Osteoblast (primary cell): ENCODE results near the gene MAGEB5. TPM values are rescaled to one million over a fixed set of nuclear protein-coding genes. Genes with fewer than 3 reads are reported as not detected.
"Not testable (repeated sequence)": the region's sequence is repeated elsewhere in the genome, so short reads cannot be mapped to it uniquely, and the experiment has no call there.

ENCODE experiments used
- DNase-seq: peaks from one replicate; pipeline ENCODE4 v3.0.0; 2011; ENCODE audit warnings: low spot score, mixed read lengths; ENCODE audit not compliant: insufficient read length; ENCODE audit errors: missing footprints
- H2AFZ ChIP-seq: 2 replicates; pipeline ENCODE4 v1.6.0; 2011; ENCODE audit warnings: mild to moderate bottlenecking, low read length
- H3K27ac ChIP-seq: 2 replicates; pipeline ENCODE4 v1.5.1; 2011; ENCODE audit warnings: mild to moderate bottlenecking, low read depth, low read length, moderate library complexity
- H3K27me3 ChIP-seq: 2 replicates; pipeline ENCODE4 v1.6.0; 2012; ENCODE audit warnings: mild to moderate bottlenecking, control low read depth, inconsistent platforms, low read length, moderate library complexity; ENCODE audit not compliant: insufficient read depth
- H3K36me3 ChIP-seq: 2 replicates; pipeline ENCODE4 v1.5.1; 2011; ENCODE audit warnings: mild to moderate bottlenecking, low read length, control low read depth, moderate library complexity; ENCODE audit not compliant: insufficient read depth
- H3K4me1 ChIP-seq: 2 replicates; pipeline ENCODE4 v1.5.1; 2011; ENCODE audit warnings: mild to moderate bottlenecking, low read length, control low read depth, moderate library complexity; ENCODE audit not compliant: insufficient read depth
- H3K4me2 ChIP-seq: 2 replicates; pipeline ENCODE4 v1.6.0; 2011; ENCODE audit warnings: mild to moderate bottlenecking, low read length; ENCODE audit not compliant: insufficient read depth
- H3K4me3 ChIP-seq: fragments of 200-600 bp; sonication (generic); 3 replicates; pipeline ENCODE4 v1.5.1; 2012; ENCODE audit warnings: mild to moderate bottlenecking, low read length, inconsistent platforms; ENCODE audit not compliant: insufficient read depth
- H3K79me2 ChIP-seq: 2 replicates; pipeline ENCODE4 v1.6.0; 2012; ENCODE audit warnings: mild to moderate bottlenecking, low read length, control low read depth, inconsistent platforms; ENCODE audit not compliant: insufficient read depth
- H3K9me3 ChIP-seq: 2 replicates; pipeline ENCODE4 v1.5.1; 2011; ENCODE audit warnings: low read depth, low read length, control low read depth
- H4K20me1 ChIP-seq: 2 replicates; pipeline ENCODE4 v1.6.0; 2012; ENCODE audit warnings: mild to moderate bottlenecking, low read length, control low read depth; ENCODE audit not compliant: insufficient read depth
- CTCF ChIP-seq: IDR thresholded peaks from 2 replicates; pipeline ENCODE4 v1.5.1; 2011; ENCODE audit warnings: mild to moderate bottlenecking, low read depth, low read length, moderate library complexity; ENCODE audit errors: extremely low read depth
- total RNA-seq: library from RNA; depleted of rRNA; stranded (reverse); fragments of >200 nt; gene quantifications from 2 replicates; pipeline ENCODE4 v1.2.3, GENCODE V29; 2012

The MAGEB5 gene
- not detected in 2 replicates for total RNA-seq

GRCh38 chrX:26215869-26216268, at the start of gene MAGEB5:
MAGEB5 (plus strand) TSS chrX:26216169; CDS start chrX:26217302, 1,133 bp downstream.
- Histone ChIP-seq H3K9me3 (peaks cover 4% of the 10 kb centered on the region), H3K4me2 (no peak within 1 kb of the TSS), H2AFZ (no peak within 1 kb of the TSS), H3K79me2 (no peaks in the 10 kb centered on the region), H3K36me3 (no peaks in the 10 kb centered on the region), H4K20me1 (no peaks in the 10 kb centered on the region), H3K4me3 (no peak within 1 kb of the TSS), H3K27me3 (no peaks in the 10 kb centered on the region), H3K27ac (no peak within 1 kb of the TSS), H3K4me1 (no peaks in the 10 kb centered on the region)
- no peak for TF ChIP-seq CTCF
- DNase-seq = no peak

- H3K27me3 ChIP-seq = no peaks in the 10 kb centered on the region
- DNase-seq = no peak
- H3K36me3 ChIP-seq = no peaks in the 10 kb centered on the region
- no peak for TF ChIP-seq CTCF
- H3K4me3 ChIP-seq = no peak within 1 kb of the TSS
- peaks cover 4% of the 10 kb centered on the region for H3K9me3 ChIP-seq
- no peak within 1 kb of the TSS for H3K4me2 ChIP-seq
- H3K27ac ChIP-seq = no peak within 1 kb of the TSS
- no peak within 1 kb of the TSS for H2AFZ ChIP-seq
- H4K20me1 ChIP-seq = no peaks in the 10 kb centered on the region
- no peaks in the 10 kb centered on the region for H3K4me1 ChIP-seq
- no peaks in the 10 kb centered on the region for H3K79me2 ChIP-seq
These were observed 23.8 kb upstream of the MAGEB5 start, which contains the start of gene MAGEB6 for GRCh38 chrX:26192204-26192603. MAGEB6 (plus strand) TSS chrX:26192440; CDS start chrX:26193847, 1,407 bp downstream.

- no peak for DNase-seq
- no peak overlapping the region for H2AFZ ChIP-seq
- no peak for TF ChIP-seq CTCF
- no peaks in the 10 kb centered on the region for H3K27me3 ChIP-seq
- H3K27ac ChIP-seq = no peak overlapping the region
- no peaks in the 10 kb centered on the region for H4K20me1 ChIP-seq
- H3K4me3 ChIP-seq = no peak overlapping the region
- H3K4me2 ChIP-seq = no peak overlapping the region
- no peaks in the 10 kb centered on the region for H3K4me1 ChIP-seq
- H3K79me2 ChIP-seq = no peaks in the 10 kb centered on the region
- H3K36me3 ChIP-seq = no peaks in the 10 kb centered on the region
- no peaks in the 10 kb centered on the region for H3K9me3 ChIP-seq
These were observed 12.4 kb upstream of the MAGEB5 start for GRCh38 chrX:26203561-26203960.

- not testable (repeated sequence) for H3K27me3 ChIP-seq, H2AFZ ChIP-seq, H3K79me2 ChIP-seq, H4K20me1 ChIP-seq, H3K4me3 ChIP-seq, H3K9me3 ChIP-seq, H3K4me1 ChIP-seq, H3K36me3 ChIP-seq, H3K27ac ChIP-seq, H3K4me2 ChIP-seq, DNase-seq
These were observed 11.3 kb upstream of the MAGEB5 start for GRCh38 chrX:26204717-26205116.
